ENCODE results near the gene BICC1. TPM values are rescaled to one million over a fixed set of nuclear protein-coding genes. Genes with fewer than 3 reads are reported as not detected.

BICC1 gene
- total and polyA plus RNA-seq, 2 donors (not counting 1 experiment from before 2014, with no cell fraction given): 22.6 to 64.7 TPM

GRCh38 chr10:58813573-58813972 is 300.9 kb downstream of the BICC1 start:
- Histone ChIP-seq H3K27ac (ENCODE audit: insufficient read depth, low read length) (no peak overlapping the region), H3K4me3 (replicated peaks in 1 of 4; ENCODE audit: control extremely low read depth in 1 of 4, insufficient read depth in 1 of 4, low read depth in 3 of 4, low read length in 4 of 4) (no peak overlapping the region), H3K9me3 (ENCODE audit: control insufficient read depth, insufficient read depth, low read depth, low read length) (no peaks in the 10 kb centered on the region), H3K4me1 (ENCODE audit: control insufficient read depth, extremely low read depth, insufficient read depth, low read length) (peaks cover 2% of the 10 kb centered on the region), H3K79me2 (ENCODE audit: control insufficient read depth, insufficient read depth, low read length) (no peaks in the 10 kb centered on the region), H2AFZ (ENCODE audit: low read length) (no peak overlapping the region), H3K27me3 (ENCODE audit: control insufficient read depth, insufficient read depth, low read length) (no peaks in the 10 kb centered on the region), H3K9ac (ENCODE audit: insufficient read depth, low read length) (no peak overlapping the region), H4K20me1 (ENCODE audit: control insufficient read depth, extremely low read depth, insufficient read depth, low read length) (no peaks in the 10 kb centered on the region), H3K4me2 (ENCODE audit: extremely low read depth, insufficient read depth, low read length) (no peak overlapping the region), H3K36me3 (ENCODE audit: control insufficient read depth, insufficient read depth, low read length) (peaks cover 1% of the 10 kb centered on the region)
- no peak for DNase-seq (ENCODE audit: low read depth in 2 of 2)
- TF ChIP-seq CTCF (conservative IDR thresholded peaks at IDR 0.05 in 1 of 2, IDR thresholded peaks at IDR 0.05 in 1 of 2; ENCODE audit: low read depth in 1 of 2, low read length in 2 of 2) (no peak), EZH2 (IDR thresholded peaks at IDR 0.05; ENCODE audit: low read length, missing control alignments) (no peak)

- no peak for TF ChIP-seq CTCF (conservative IDR thresholded peaks at IDR 0.05 in 1 of 2, IDR thresholded peaks at IDR 0.05 in 1 of 2; ENCODE audit: low read depth in 1 of 2, low read length in 2 of 2)
- no peak for TF ChIP-seq EZH2 (IDR thresholded peaks at IDR 0.05; ENCODE audit: low read length, missing control alignments)
- Histone ChIP-seq H3K9ac (ENCODE audit: insufficient read depth, low read length) (no peak overlapping the region), H3K4me2 (ENCODE audit: extremely low read depth, insufficient read depth, low read length) (no peak overlapping the region), H3K36me3 (ENCODE audit: control insufficient read depth, insufficient read depth, low read length) (peaks cover 1% of the 10 kb centered on the region), H3K27me3 (ENCODE audit: control insufficient read depth, insufficient read depth, low read length) (no peaks in the 10 kb centered on the region), H3K4me3 (replicated peaks in 1 of 4; ENCODE audit: control extremely low read depth in 1 of 4, insufficient read depth in 1 of 4, low read depth in 3 of 4, low read length in 4 of 4) (no peak overlapping the region), H3K9me3 (ENCODE audit: control insufficient read depth, insufficient read depth, low read depth, low read length) (no peaks in the 10 kb centered on the region), H3K4me1 (ENCODE audit: control insufficient read depth, extremely low read depth, insufficient read depth, low read length) (peaks cover 12% of the 10 kb centered on the region), H4K20me1 (ENCODE audit: control insufficient read depth, extremely low read depth, insufficient read depth, low read length) (no peaks in the 10 kb centered on the region), H3K79me2 (ENCODE audit: control insufficient read depth, insufficient read depth, low read length) (no peaks in the 10 kb centered on the region), H3K27ac (ENCODE audit: insufficient read depth, low read length) (no peak overlapping the region), H2AFZ (ENCODE audit: low read length) (no peak overlapping the region)
- peak in 1 of 2 donors; percentile 62 for DNase-seq (ENCODE audit: low read depth in 2 of 2)
Measured at GRCh38 chr10:58817201-58817846, 304.7 kb downstream of the BICC1 start.

- no peak overlapping the region for H3K4me2 ChIP-seq (ENCODE audit: extremely low read depth, insufficient read depth, low read length)
- peaks cover 1% of the 10 kb centered on the region for H3K36me3 ChIP-seq (ENCODE audit: control insufficient read depth, insufficient read depth, low read length)
- no peak overlapping the region for H3K27ac ChIP-seq (ENCODE audit: insufficient read depth, low read length)
- H3K27me3 ChIP-seq (ENCODE audit: control insufficient read depth, insufficient read depth, low read length): no peaks in the 10 kb centered on the region
- H3K79me2 ChIP-seq (ENCODE audit: control insufficient read depth, insufficient read depth, low read length): no peaks in the 10 kb centered on the region
- DNase-seq (ENCODE audit: low read depth in 2 of 2): peak; percentile 67 to 96
- peaks cover 12% of the 10 kb centered on the region for H3K4me1 ChIP-seq (ENCODE audit: control insufficient read depth, extremely low read depth, insufficient read depth, low read length)
- H2AFZ ChIP-seq (ENCODE audit: low read length): no peak overlapping the region
- no peak overlapping the region for H3K9ac ChIP-seq (ENCODE audit: insufficient read depth, low read length)
- no peak overlapping the region for H3K4me3 ChIP-seq (replicated peaks in 1 of 4; ENCODE audit: control extremely low read depth in 1 of 4, insufficient read depth in 1 of 4, low read depth in 3 of 4, low read length in 4 of 4)
- no peaks in the 10 kb centered on the region for H3K9me3 ChIP-seq (ENCODE audit: control insufficient read depth, insufficient read depth, low read depth, low read length)
- TF ChIP-seq EZH2 (IDR thresholded peaks at IDR 0.05; ENCODE audit: low read length, missing control alignments): no peak
- TF ChIP-seq CTCF (conservative IDR thresholded peaks at IDR 0.05 in 1 of 2, IDR thresholded peaks at IDR 0.05 in 1 of 2; ENCODE audit: low read depth in 1 of 2, low read length in 2 of 2): peak in 1 of 2 donors; percentile 10
- no peaks in the 10 kb centered on the region for H4K20me1 ChIP-seq (ENCODE audit: control insufficient read depth, extremely low read depth, insufficient read depth, low read length)
Measured at GRCh38 chr10:58818900-58819299, 306.2 kb downstream of the BICC1 start.
